HepG2 (cell line): ENCODE measurements around the gene FKBP8. TPM values are rescaled to one million over a fixed set of nuclear protein-coding genes. Genes with fewer than 3 reads are reported as not detected.

ENCODE experiments used
- ATF7 ChIP-seq, 2 experiments: fragments of 450-650 bp in 1 of 2; sonication (generic) in 1 of 2; formaldehyde crosslinking in 1 of 2; IDR thresholded peaks; 2 replicates each; pipeline versions ENCODE4 v1.4.0 to v1.6.1; 2016 to 2020; ENCODE audit warnings: antibody characterized with exemption in 1 of 2, mild to moderate bottlenecking in 1 of 2, missing genetic modification reagents in 1 of 2
- EEA1 ChIP-seq: sonication (generic); formaldehyde crosslinking; IDR thresholded peaks from 2 replicates; pipeline ENCODE4 v1.5.1; 2020; ENCODE audit warnings: mild to moderate bottlenecking, missing genetic modification reagents, borderline replicate concordance
- HOXD1 ChIP-seq: sonication (generic); formaldehyde crosslinking; IDR thresholded peaks from 2 replicates; pipeline ENCODE4 v1.5.0; 2020; ENCODE audit warnings: missing genetic modification reagents
- KDM2A ChIP-seq: sonication (generic); formaldehyde crosslinking; IDR thresholded peaks from 2 replicates; pipeline ENCODE4 v1.4.0; 2020; ENCODE audit warnings: low read depth, missing genetic modification reagents, borderline replicate concordance
- KMT2A ChIP-seq: sonication (generic); formaldehyde crosslinking; IDR thresholded peaks from 2 replicates; pipeline ENCODE4 v1.4.0; 2020; ENCODE audit warnings: missing genetic modification reagents
- MXI1 ChIP-seq: IDR thresholded peaks from 3 replicates; pipeline ENCODE4 v1.6.1; 2012; ENCODE audit warnings: low read depth, low read length, inconsistent platforms, borderline replicate concordance
- RXRA ChIP-seq: sonication (generic); formaldehyde crosslinking; IDR thresholded peaks from 2 replicates; pipeline ENCODE4 v1.5.1; 2020; ENCODE audit warnings: missing genetic modification reagents
- THAP7 ChIP-seq: sonication (generic); formaldehyde crosslinking; IDR thresholded peaks from 2 replicates; pipeline ENCODE4 v1.8.1; 2023; ENCODE audit warnings: mild to moderate bottlenecking, missing genetic modification reagents
- ZBTB34 ChIP-seq: sonication (generic); formaldehyde crosslinking; IDR thresholded peaks from 2 replicates; pipeline ENCODE4 v1.8.0; 2022; ENCODE audit warnings: mild to moderate bottlenecking, missing genetic modification reagents
- ZFP82 ChIP-seq: sonication (generic); formaldehyde crosslinking; IDR thresholded peaks from 2 replicates; pipeline ENCODE4 v1.5.1; 2020; ENCODE audit warnings: mild to moderate bottlenecking, missing genetic modification reagents, borderline replicate concordance
- ZNF256 ChIP-seq: sonication (generic); formaldehyde crosslinking; conservative IDR thresholded peaks from 2 replicates; pipeline ENCODE4 v1.4.0; 2020; ENCODE audit warnings: missing genetic modification reagents
- ZNF678 ChIP-seq: sonication (generic); formaldehyde crosslinking; IDR thresholded peaks from 2 replicates; pipeline ENCODE4 v1.4.0; 2020; ENCODE audit warnings: mild to moderate bottlenecking, missing genetic modification reagents
- ZNF841 ChIP-seq: sonication (generic); formaldehyde crosslinking; IDR thresholded peaks from 2 replicates; pipeline ENCODE4 v1.8.1; 2023; ENCODE audit warnings: missing genetic modification reagents, borderline replicate concordance
- polyA plus RNA-seq, 8 experiments: library from polyadenylated mRNA; depleted of rRNA in 3 of 8; stranded (reverse) in 7 of 8; unstranded in 1 of 8; fragments of >200 nt; fragmentation: Illumina TruSeq in 4 of 8; extraction: Trizol in 4 of 8; gene quantifications; 2 replicates each; pipeline versions ENCODE4 v1.2.1 to v1.2.3, GENCODE V29; 2011 to 2016; ENCODE audit warnings: low read depth in 4 of 8, missing spikeins in 1 of 8, mixed read lengths in 1 of 8; ENCODE audit not compliant: insufficient read depth in 1 of 8
- total RNA-seq, 5 experiments: library from RNA; depleted of rRNA; stranded (reverse); fragments of >200 nt; fragmentation: Illumina TruSeq; extraction: Trizol; gene quantifications; 2 replicates each; pipeline ENCODE4 v1.2.3, GENCODE V29; 2016; ENCODE audit warnings: low read depth in 1 of 5
- TF ChIP-seq, protein P1 (sequence below): sonication (generic); formaldehyde crosslinking; IDR thresholded peaks from 2 replicates; pipeline ENCODE4 v1.4.0; 2020; ENCODE audit warnings: missing genetic modification reagents
- TF ChIP-seq, protein P2 (sequence below): sonication (generic); formaldehyde crosslinking; IDR thresholded peaks from 2 replicates; pipeline ENCODE4 v1.5.1; 2020; ENCODE audit warnings: mild to moderate bottlenecking, moderate library complexity, missing genetic modification reagents

The FKBP8 gene
- total and polyA plus RNA-seq, 2 of the 13 experiments (the other 11 are each of a cell fraction or from before 2014, with no cell fraction given) = 81.7 to 93.9 TPM

DNA sequence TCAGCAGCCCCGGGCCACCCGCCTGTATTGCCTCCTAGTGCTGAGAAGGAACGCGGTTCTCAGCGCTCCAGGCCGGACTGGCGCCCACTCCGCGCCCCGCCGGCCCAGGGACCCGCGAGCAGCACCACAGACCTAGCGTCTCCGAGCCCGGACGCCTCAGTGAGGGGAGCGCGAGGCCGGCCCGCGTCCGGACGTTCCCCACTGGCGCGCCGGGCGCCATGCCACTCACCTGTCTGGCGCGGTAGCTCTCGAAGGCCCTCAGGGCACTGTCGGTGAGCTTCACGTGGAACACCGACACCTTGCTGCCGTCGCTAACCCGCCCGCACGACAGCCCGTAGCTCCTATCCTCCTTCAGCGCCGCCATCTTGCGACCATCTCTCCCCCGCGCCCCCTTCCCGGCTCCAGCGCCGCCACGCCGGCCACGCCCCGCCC, 21.7 kb downstream of the FKBP8 start, which contains the start of gene ELL (continued):
- TF ChIP-seq KDM2A (peak; percentile 24; the same call in 1 of the 2 replicates), EEA1 (CRISPR knock-in tag) (peak; percentile 41; the same call in 1 of the 2 replicates), ZNF841 (CRISPR knock-in tag) (no peak), RXRA (CRISPR knock-in tag) (peak; percentile 31; the same call in 1 of the 2 replicates), ATF7 (IDR thresholded peaks at IDR 0.05) (no peak), ATF7 (CRISPR knock-in tag; IDR thresholded peaks at IDR 0.05) (peak; percentile 22; the same call in 1 of the 2 replicates), ZNF678 (CRISPR knock-in tag) (0 out of 2 replicates have a peak, but pooled peaks have one; percentile 58), THAP7 (CRISPR knock-in tag) (no peak), KMT2A (CRISPR knock-in tag) (no peak), MXI1 (no peak), ZFP82 (no peak), ZBTB34 (0 out of 2 replicates have a peak, but pooled peaks have one; percentile 32), ZNF256 (CRISPR knock-in tag) (no peak), HOXD1 (CRISPR knock-in tag) (no peak)
- TF ChIP-seq, protein P1, sequence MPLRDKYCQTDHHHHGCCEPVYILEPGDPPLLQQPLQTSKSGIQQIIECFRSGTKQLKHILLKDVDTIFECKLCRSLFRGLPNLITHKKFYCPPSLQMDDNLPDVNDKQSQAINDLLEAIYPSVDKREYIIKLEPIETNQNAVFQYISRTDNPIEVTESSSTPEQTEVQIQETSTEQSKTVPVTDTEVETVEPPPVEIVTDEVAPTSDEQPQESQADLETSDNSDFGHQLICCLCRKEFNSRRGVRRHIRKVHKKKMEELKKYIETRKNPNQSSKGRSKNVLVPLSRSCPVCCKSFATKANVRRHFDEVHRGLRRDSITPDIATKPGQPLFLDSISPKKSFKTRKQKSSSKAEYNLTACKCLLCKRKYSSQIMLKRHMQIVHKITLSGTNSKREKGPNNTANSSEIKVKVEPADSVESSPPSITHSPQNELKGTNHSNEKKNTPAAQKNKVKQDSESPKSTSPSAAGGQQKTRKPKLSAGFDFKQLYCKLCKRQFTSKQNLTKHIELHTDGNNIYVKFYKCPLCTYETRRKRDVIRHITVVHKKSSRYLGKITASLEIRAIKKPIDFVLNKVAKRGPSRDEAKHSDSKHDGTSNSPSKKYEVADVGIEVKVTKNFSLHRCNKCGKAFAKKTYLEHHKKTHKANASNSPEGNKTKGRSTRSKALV (CRISPR knock-in tag) = no peak
- TF ChIP-seq, protein P2, sequence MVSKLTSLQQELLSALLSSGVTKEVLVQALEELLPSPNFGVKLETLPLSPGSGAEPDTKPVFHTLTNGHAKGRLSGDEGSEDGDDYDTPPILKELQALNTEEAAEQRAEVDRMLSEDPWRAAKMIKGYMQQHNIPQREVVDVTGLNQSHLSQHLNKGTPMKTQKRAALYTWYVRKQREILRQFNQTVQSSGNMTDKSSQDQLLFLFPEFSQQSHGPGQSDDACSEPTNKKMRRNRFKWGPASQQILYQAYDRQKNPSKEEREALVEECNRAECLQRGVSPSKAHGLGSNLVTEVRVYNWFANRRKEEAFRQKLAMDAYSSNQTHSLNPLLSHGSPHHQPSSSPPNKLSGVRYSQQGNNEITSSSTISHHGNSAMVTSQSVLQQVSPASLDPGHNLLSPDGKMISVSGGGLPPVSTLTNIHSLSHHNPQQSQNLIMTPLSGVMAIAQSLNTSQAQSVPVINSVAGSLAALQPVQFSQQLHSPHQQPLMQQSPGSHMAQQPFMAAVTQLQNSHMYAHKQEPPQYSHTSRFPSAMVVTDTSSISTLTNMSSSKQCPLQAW (CRISPR knock-in tag) = no peak
